Upper lobe of left lung (tissue), 4 donors: ENCODE measurements around the gene ZNF397.

Experiments used
- POLR2A ChIP-seq, 4 donors: fragments of 450-650 bp; IDR thresholded peaks; one replicate each; pipeline ENCODE4 v1.5.1; 2016 to 2017; ENCODE audit warnings: antibody characterized with exemption in 4 of 4, mild to moderate bottlenecking in 2 of 4
- POLR2AphosphoS5 ChIP-seq, 2 donors: sonication (generic); formaldehyde crosslinking; IDR thresholded peaks; one replicate each; pipeline ENCODE4 v1.5.1; 2017; ENCODE audit warnings: antibody characterized with exemption in 2 of 2
- TF ChIP-seq, protein P1 (sequence below), 6 experiments: fragments of 450-650 bp in 4 of 6; fragments of 200-600 bp in 2 of 6; sonication (generic) in 2 of 6; IDR thresholded peaks; one replicate each; pipeline ENCODE4 v1.5.1; 2016 to 2019; ENCODE audit warnings: antibody characterized with exemption in 6 of 6

DNA sequence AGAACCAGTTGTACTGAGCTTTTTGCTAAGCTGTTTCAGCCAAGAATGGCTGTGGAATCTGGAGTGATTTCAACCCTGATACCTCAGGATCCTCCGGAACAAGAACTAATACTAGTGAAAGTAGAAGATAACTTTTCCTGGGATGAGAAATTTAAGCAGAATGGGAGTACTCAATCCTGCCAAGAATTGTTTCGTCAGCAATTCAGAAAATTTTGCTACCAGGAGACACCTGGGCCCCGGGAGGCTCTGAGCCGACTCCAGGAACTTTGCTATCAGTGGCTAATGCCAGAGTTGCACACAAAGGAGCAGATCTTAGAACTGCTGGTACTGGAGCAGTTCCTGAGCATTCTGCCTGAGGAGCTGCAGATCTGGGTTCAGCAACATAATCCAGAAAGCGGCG, 1.6 kb downstream of the ZNF397 start:
- TF ChIP-seq, protein P1, sequence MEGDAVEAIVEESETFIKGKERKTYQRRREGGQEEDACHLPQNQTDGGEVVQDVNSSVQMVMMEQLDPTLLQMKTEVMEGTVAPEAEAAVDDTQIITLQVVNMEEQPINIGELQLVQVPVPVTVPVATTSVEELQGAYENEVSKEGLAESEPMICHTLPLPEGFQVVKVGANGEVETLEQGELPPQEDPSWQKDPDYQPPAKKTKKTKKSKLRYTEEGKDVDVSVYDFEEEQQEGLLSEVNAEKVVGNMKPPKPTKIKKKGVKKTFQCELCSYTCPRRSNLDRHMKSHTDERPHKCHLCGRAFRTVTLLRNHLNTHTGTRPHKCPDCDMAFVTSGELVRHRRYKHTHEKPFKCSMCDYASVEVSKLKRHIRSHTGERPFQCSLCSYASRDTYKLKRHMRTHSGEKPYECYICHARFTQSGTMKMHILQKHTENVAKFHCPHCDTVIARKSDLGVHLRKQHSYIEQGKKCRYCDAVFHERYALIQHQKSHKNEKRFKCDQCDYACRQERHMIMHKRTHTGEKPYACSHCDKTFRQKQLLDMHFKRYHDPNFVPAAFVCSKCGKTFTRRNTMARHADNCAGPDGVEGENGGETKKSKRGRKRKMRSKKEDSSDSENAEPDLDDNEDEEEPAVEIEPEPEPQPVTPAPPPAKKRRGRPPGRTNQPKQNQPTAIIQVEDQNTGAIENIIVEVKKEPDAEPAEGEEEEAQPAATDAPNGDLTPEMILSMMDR (IDR thresholded peaks at IDR 0.05): no peak
- TF ChIP-seq POLR2A (IDR thresholded peaks at IDR 0.05) (no peak), POLR2AphosphoS5 (IDR thresholded peaks at IDR 0.05) (no peak)
